Prostate gland (tissue), 2 donors: Measurements from ENCODE around the gene RTN1. TPM values are rescaled to one million over a fixed set of nuclear protein-coding genes. Genes with fewer than 3 reads are reported as not detected.

Experiments used
- DNase-seq: peaks from one replicate; pipeline ENCODE4 v3.0.0-alpha.2; 2019; ENCODE audit warnings: low spot score
- H3K27ac ChIP-seq, 2 donors: fragments of 200-600 bp; sonication (generic); 2 replicates each; pipeline ENCODE4 v1.5.1; 2017 to 2019
- H3K27me3 ChIP-seq: fragments of 200-600 bp; sonication (generic); replicated peaks from 2 replicates; pipeline ENCODE4 v1.5.1; 2019; ENCODE audit not compliant: insufficient read depth
- H3K36me3 ChIP-seq, 2 donors: fragments of 200-600 bp; sonication (generic); 1 replicate in 1 of 2; 2 replicates in 1 of 2; pipeline versions ENCODE4 v1.5.1 to v1.8.1; 2017 to 2019
- H3K4me1 ChIP-seq: fragments of 200-600 bp; sonication (generic); replicated peaks from 2 replicates; pipeline ENCODE4 v1.5.1; 2019
- H3K4me3 ChIP-seq, 2 donors: fragments of 200-600 bp; sonication (generic); 2 replicates each; pipeline ENCODE4 v1.5.1; 2017 to 2019
- H3K9me3 ChIP-seq: fragments of 200-600 bp; sonication (generic); 2 replicates; pipeline ENCODE4 v1.5.1; 2017
- CTCF ChIP-seq, 4 experiments: fragments of 200-600 bp in 2 of 4; fragments of 450-650 bp in 2 of 4; sonication (generic) in 2 of 4; IDR thresholded peaks; 1 replicate in 3 of 4; 2 replicates in 1 of 4; pipeline ENCODE4 v1.5.1; 2016 to 2019; ENCODE audit warnings: antibody characterized with exemption in 4 of 4, mild to moderate bottlenecking in 2 of 4, moderate library complexity in 2 of 4
- POLR2A ChIP-seq: fragments of 450-650 bp; IDR thresholded peaks from one replicate; pipeline ENCODE4 v1.6.1; 2016; ENCODE audit warnings: antibody characterized with exemption, mild to moderate bottlenecking
- POLR2AphosphoS5 ChIP-seq: sonication (generic); formaldehyde crosslinking; IDR thresholded peaks from one replicate; pipeline ENCODE4 v1.6.1; 2017; ENCODE audit warnings: antibody characterized with exemption
- WGBS: methylation state at CpG from one replicate; pipeline ENCODE4 v1.1.5; 2018; 5-methylcytosine and 5-hydroxymethylcytosine counted together
- intact Hi-C: fragments of 100-400 bp; cut with DNase I; formaldehyde crosslinking; loops from one replicate; pipeline ENCODE4 v1.14.2; 2022
- microRNA-seq: library from miRNA; unstranded; fragments of <30 nt; microRNA quantifications from one replicate; pipeline ENCODE4, GENCODE V29; 2016
- small RNA-seq, 2 donors: library from RNA; depleted of rRNA; stranded (forward); fragments of <200 nt; gene quantifications; one replicate each; pipeline ENCODE3, GENCODE V24; 2016
- total RNA-seq, 2 donors: library from RNA; depleted of rRNA; stranded (reverse); fragments of >200 nt; gene quantifications; one replicate each; pipeline ENCODE4 v1.1.0, GENCODE V29; 2016

RTN1 gene
- total RNA-seq, 2 donors from 2014 or later, result 21.6 to 121 TPM

GRCh38 chr14:59547310-59547709, 323.3 kb downstream of the RTN1 start:
- TF ChIP-seq POLR2A, result no peak
- TF ChIP-seq POLR2AphosphoS5, result no peak
- no peak for TF ChIP-seq CTCF (IDR thresholded peaks at IDR 0.05)
- no peak overlapping the region for H3K4me3 ChIP-seq
- no peak overlapping the region for H3K27ac ChIP-seq
- no peak for DNase-seq
- intact Hi-C loops, result no loop called here
- 47% methylated on average over 2 of the region's 2 CpGs for WGBS
- H3K9me3 ChIP-seq, result no peaks in the 10 kb centered on the region
- H3K27me3 ChIP-seq, result no peaks in the 10 kb centered on the region
- no peaks in the 10 kb centered on the region for H3K4me1 ChIP-seq
- H3K36me3 ChIP-seq, result no peaks in the 10 kb centered on the region

Small RNA genes lying within 50 kb of the gene (microRNA-seq; reads per million reads assigned to microRNA genes)
- gene MIR5586, result 0.34 reads per million

Small RNA genes lying within 50 kb of the gene (small RNA-seq; reads per million reads assigned to genes)
- 0 reads per million in 2 donors for gene MIR5586

Other genes starting within 250 kb of the RTN1 start
- 1 to 10 TPM; 1.1 to 2.0 TPM for gene LRRC9, start 49.4 kb upstream of the RTN1 start, total RNA-seq
- 100 to 1,000 TPM in 1 of 2 donors, 10 to 100 TPM in 1; 49.9 to 136 TPM for gene PCNX4, start 221.1 kb upstream of the RTN1 start, total RNA-seq